ENCODE data around the gene ELAVL3.

GRCh38 chr19:11506967-11507366, 26.1 kb upstream of the ELAVL3 start:
- TF ChIP-seq, protein P1, sequence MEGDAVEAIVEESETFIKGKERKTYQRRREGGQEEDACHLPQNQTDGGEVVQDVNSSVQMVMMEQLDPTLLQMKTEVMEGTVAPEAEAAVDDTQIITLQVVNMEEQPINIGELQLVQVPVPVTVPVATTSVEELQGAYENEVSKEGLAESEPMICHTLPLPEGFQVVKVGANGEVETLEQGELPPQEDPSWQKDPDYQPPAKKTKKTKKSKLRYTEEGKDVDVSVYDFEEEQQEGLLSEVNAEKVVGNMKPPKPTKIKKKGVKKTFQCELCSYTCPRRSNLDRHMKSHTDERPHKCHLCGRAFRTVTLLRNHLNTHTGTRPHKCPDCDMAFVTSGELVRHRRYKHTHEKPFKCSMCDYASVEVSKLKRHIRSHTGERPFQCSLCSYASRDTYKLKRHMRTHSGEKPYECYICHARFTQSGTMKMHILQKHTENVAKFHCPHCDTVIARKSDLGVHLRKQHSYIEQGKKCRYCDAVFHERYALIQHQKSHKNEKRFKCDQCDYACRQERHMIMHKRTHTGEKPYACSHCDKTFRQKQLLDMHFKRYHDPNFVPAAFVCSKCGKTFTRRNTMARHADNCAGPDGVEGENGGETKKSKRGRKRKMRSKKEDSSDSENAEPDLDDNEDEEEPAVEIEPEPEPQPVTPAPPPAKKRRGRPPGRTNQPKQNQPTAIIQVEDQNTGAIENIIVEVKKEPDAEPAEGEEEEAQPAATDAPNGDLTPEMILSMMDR (IDR thresholded peaks at IDR 0.05; ENCODE audit: extremely low read depth in 1 of 2, insufficient read depth in 1 of 2, low read depth in 1 of 2, low read length in 2 of 2), result no peak
- TF ChIP-seq JUN (IDR thresholded peaks at IDR 0.05; ENCODE audit: borderline replicate concordance, insufficient read depth, insufficient read length, low read depth), result no peak
- TF ChIP-seq POLR2A (IDR thresholded peaks at IDR 0.05; ENCODE audit: low read depth, low read length), result no peak
- TF ChIP-seq MAX (IDR thresholded peaks at IDR 0.05; ENCODE audit: insufficient read depth, insufficient read length), result no peak

Data from endothelial cell of umbilical vein (primary cell).